ENCODE data around the gene LIN28A.
"Not testable (repeated sequence)": the region's sequence is repeated elsewhere in the genome, so short reads cannot be mapped to it uniquely, and the experiment has no call there.

The LIN28A gene

GRCh38 chr1:26368486-26368885 is 42.1 kb upstream of the LIN28A start:
- Histone ChIP-seq H3K27ac (ENCODE audit: low read length) (no peak overlapping the region), H3K36me3 (replicated peaks; ENCODE audit: insufficient read depth, low read length) (no peaks in the 10 kb centered on the region), H3K79me2 (ENCODE audit: low read length) (no peaks in the 10 kb centered on the region), H4K20me1 (ENCODE audit: insufficient read depth, low read length) (no peaks in the 10 kb centered on the region), H3K27me3 (replicated peaks; ENCODE audit: insufficient read depth, low read length) (peaks cover 28% of the 10 kb centered on the region), H3K4me1 (ENCODE audit: low read length) (no peaks in the 10 kb centered on the region), H2AFZ (ENCODE audit: low read length) (no peak overlapping the region), H3K4me3 (ENCODE audit: low read length) (no peak overlapping the region), H3K9ac (ENCODE audit: low read length) (no peak overlapping the region), H3K9me3 (replicated peaks; ENCODE audit: insufficient read depth, low read length) (no peaks in the 10 kb centered on the region), H3F3A (ENCODE audit: insufficient read depth, low read length) (no peaks in the 10 kb centered on the region), H3K9me2 (replicated peaks; ENCODE audit: insufficient read depth, low read length) (no peaks in the 10 kb centered on the region), H3K4me2 (ENCODE audit: low read depth, low read length) (no peak overlapping the region)
- TF ChIP-seq CTCF (IDR thresholded peaks at IDR 0.05; ENCODE audit: low read length), result no peak
- TF ChIP-seq EZH2 (optimal IDR thresholded peaks at IDR 0.05; ENCODE audit: low read depth, low read length), result no peak
- TF ChIP-seq EZH2phosphoT487 (IDR thresholded peaks at IDR 0.05; ENCODE audit: low read length), result no peak
- DNase-seq, result no peak

GRCh38 chr1:26370591-26371382 is 39.8 kb upstream of the LIN28A start:
- no peaks in the 10 kb centered on the region for H3K4me1 ChIP-seq (ENCODE audit: low read length)
- H3K4me2 ChIP-seq (ENCODE audit: low read depth, low read length), result no peak overlapping the region
- H3K27ac ChIP-seq (ENCODE audit: low read length), result no peak overlapping the region
- H3K4me3 ChIP-seq (ENCODE audit: low read length), result no peak overlapping the region
- no peaks in the 10 kb centered on the region for H3K36me3 ChIP-seq (replicated peaks; ENCODE audit: insufficient read depth, low read length)
- H3K79me2 ChIP-seq (ENCODE audit: low read length), result no peaks in the 10 kb centered on the region
- no peaks in the 10 kb centered on the region for H3K9me2 ChIP-seq (replicated peaks; ENCODE audit: insufficient read depth, low read length)
- H3K9me3 ChIP-seq (replicated peaks; ENCODE audit: insufficient read depth, low read length), result no peaks in the 10 kb centered on the region
- no peaks in the 10 kb centered on the region for H4K20me1 ChIP-seq (ENCODE audit: insufficient read depth, low read length)
- H3K27me3 ChIP-seq (replicated peaks; ENCODE audit: insufficient read depth, low read length), result peaks cover 17% of the 10 kb centered on the region
- H3K9ac ChIP-seq (ENCODE audit: low read length), result no peak overlapping the region
- DNase-seq, result no peak
- TF ChIP-seq CTCF (IDR thresholded peaks at IDR 0.05; ENCODE audit: low read length), result no peak
- no peak for TF ChIP-seq EZH2 (optimal IDR thresholded peaks at IDR 0.05; ENCODE audit: low read depth, low read length)
- no peak for TF ChIP-seq EZH2phosphoT487 (IDR thresholded peaks at IDR 0.05; ENCODE audit: low read length)
- H2AFZ ChIP-seq (ENCODE audit: low read length), result no peak overlapping the region
- no peaks in the 10 kb centered on the region for H3F3A ChIP-seq (ENCODE audit: insufficient read depth, low read length)

- Histone ChIP-seq H3K9me3 (replicated peaks; ENCODE audit: insufficient read depth, low read length) (no peaks in the 10 kb centered on the region), H3K79me2 (ENCODE audit: low read length) (no peaks in the 10 kb centered on the region), H3F3A (ENCODE audit: insufficient read depth, low read length) (no peaks in the 10 kb centered on the region), H3K36me3 (replicated peaks; ENCODE audit: insufficient read depth, low read length) (no peaks in the 10 kb centered on the region), H3K9ac (ENCODE audit: low read length) (no peak overlapping the region), H3K4me2 (ENCODE audit: low read depth, low read length) (no peak overlapping the region), H3K27ac (ENCODE audit: low read length) (no peak overlapping the region), H3K9me2 (replicated peaks; ENCODE audit: insufficient read depth, low read length) (no peaks in the 10 kb centered on the region), H3K27me3 (replicated peaks; ENCODE audit: insufficient read depth, low read length) (peaks cover 14% of the 10 kb centered on the region), H2AFZ (ENCODE audit: low read length) (no peak overlapping the region), H3K4me3 (ENCODE audit: low read length) (no peak overlapping the region), H4K20me1 (ENCODE audit: insufficient read depth, low read length) (no peaks in the 10 kb centered on the region), H3K4me1 (ENCODE audit: low read length) (no peaks in the 10 kb centered on the region)
- DNase-seq, result no peak
- TF ChIP-seq EZH2 (optimal IDR thresholded peaks at IDR 0.05; ENCODE audit: low read depth, low read length) (no peak), CTCF (IDR thresholded peaks at IDR 0.05; ENCODE audit: low read length) (no peak), EZH2phosphoT487 (IDR thresholded peaks at IDR 0.05; ENCODE audit: low read length) (no peak)
Observed at GRCh38 chr1:26372039-26372438, 38.6 kb upstream of the LIN28A start.

GRCh38 chr1:26372611-26373010 is 38.0 kb upstream of the LIN28A start, which contains the start of gene ZNF683:
ZNF683 (minus strand) TSS chr1:26372750; CDS start chr1:26368571, 4,179 bp downstream.
- H3K4me1 ChIP-seq (ENCODE audit: low read length), result not testable (repeated sequence)

More at GRCh38 chr1:26372611-26373010, 38.0 kb upstream of the LIN28A start, which contains the start of gene ZNF683:
- not testable (repeated sequence) for H3K36me3 ChIP-seq (replicated peaks; ENCODE audit: insufficient read depth, low read length); H2AFZ ChIP-seq (ENCODE audit: low read length); H3F3A ChIP-seq (ENCODE audit: insufficient read depth, low read length); H3K4me3 ChIP-seq (ENCODE audit: low read length); H3K27ac ChIP-seq (ENCODE audit: low read length); DNase-seq; H3K9ac ChIP-seq (ENCODE audit: low read length); H3K79me2 ChIP-seq (ENCODE audit: low read length); H3K4me2 ChIP-seq (ENCODE audit: low read depth, low read length); H3K9me3 ChIP-seq (replicated peaks; ENCODE audit: insufficient read depth, low read length); H3K9me2 ChIP-seq (replicated peaks; ENCODE audit: insufficient read depth, low read length); H4K20me1 ChIP-seq (ENCODE audit: insufficient read depth, low read length)
- peaks cover 13% of the 10 kb centered on the region for H3K27me3 ChIP-seq (replicated peaks; ENCODE audit: insufficient read depth, low read length)

Measured in MM.1S (cell line).